ENCODE measurements around the gene ITGA5.

DNA sequence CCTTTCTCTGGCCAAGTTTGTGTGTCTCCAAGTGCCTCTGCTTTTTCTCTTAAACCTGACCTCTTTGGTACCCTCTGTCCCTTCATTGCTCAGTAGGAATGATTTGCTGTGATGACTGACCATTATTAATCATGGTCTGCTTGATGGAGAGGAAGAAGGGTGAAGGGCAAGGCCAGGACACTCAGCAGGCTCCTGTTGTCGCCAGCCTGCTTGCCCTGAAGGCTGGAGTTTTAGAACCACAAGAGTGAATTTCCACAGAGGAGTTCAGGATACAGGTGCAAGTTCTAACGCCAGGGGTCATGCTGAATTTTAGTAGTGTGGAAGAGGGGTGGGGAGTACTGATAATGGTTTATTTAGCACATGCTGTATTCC, 2.8 kb upstream of the ITGA5 start:
- no peak for TF ChIP-seq POLR2A (IDR thresholded peaks at IDR 0.05; ENCODE audit: low read depth, low read length)
- no peak for TF ChIP-seq POLR2AphosphoS5 (IDR thresholded peaks at IDR 0.05; ENCODE audit: low read depth, low read length)
- TF ChIP-seq TAF1 (IDR thresholded peaks at IDR 0.05; ENCODE audit: low read depth, low read length), result no peak
- no peak for TF ChIP-seq SPI1 (IDR thresholded peaks at IDR 0.05; ENCODE audit: low read depth, low read length)

Data from GM12891 (cell line).